GM04504 (cell line): Measurements from ENCODE around the gene SPACA6.

Experiments
- DNase-seq: peaks from one replicate; pipeline ENCODE4 v3.0.0-alpha.2; 2012; ENCODE audit warnings: low read depth

SPACA6 gene

DNA sequence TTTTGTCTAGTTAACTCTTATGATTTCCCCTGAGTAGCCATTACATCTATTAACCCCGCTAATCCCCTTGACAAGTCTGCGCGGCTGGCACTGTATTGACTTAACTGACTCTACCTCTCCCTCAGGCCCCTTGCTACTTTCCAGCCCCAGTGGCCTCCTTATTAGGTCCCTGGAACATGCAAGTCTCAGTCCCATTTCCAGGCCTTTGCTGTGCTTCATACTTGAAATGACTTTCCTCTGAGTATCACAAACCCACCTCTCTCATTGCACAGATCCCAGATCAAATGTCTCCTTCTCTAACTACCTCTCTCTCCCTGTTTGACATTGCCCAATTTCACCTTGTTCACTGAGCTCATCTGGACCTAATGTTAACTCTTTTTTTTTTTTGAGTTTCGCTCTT, 13.2 kb downstream of the SPACA6 start:
- no peak for DNase-seq

DNA sequence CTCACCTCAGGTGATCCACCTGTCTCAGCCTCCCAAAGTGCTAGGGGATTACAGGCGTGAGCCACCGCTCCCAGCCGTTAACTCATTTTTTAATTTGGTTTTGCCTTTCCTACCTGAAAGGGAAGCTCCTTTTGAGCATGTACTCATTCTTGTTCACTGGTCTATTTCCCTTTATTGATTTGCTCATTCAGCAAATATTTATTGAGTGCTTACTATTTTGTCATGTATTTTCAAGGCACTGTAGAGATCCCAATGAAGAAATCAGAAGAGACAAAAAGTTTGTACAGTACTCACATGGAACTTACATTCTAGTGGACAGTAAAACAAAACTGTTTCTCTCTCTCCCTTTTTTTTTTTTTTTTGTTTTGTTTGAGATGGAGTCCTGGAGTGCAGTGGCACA, 13.8 kb downstream of the SPACA6 start:
- no peak for DNase-seq

DNA sequence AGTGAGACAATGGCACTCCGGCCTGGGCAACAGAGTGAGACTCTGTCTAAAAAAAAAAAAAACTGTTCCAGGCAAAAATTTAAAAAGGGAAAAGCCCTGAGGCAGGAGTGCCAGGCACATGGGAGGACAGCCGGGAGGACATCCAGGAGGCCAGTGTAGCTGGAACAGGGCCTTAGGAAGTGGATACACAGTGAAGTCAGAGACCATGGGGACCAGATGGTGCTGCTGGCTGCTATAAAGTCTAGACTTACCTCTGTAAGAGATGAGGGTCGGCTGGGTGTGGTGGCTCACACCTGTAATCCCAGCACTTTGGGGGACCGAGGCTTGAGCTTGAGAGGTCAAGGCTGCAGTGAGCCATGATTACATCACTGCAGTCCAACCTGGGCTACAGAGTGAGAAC, 15.7 kb downstream of the SPACA6 start:
- DNase-seq = no peak

DNA sequence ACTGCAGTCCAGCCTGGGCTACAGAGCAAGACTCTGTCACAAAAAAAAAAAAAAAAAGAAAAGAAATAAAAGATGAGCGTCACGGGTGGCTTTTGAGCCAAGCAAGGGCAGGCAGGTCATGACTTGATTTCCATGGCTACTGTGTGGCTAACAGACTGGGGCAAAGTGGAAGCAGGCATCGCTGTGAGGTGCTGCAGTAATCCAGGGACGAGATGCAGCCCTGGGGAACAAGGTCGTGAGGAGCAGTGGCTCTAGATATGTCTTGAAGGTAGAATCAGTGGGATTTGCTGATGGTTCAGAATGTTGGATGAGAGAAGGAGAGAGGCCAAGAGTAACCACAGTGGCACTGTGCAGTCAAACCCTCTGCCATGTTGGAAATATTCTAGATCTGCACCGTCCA, 16.4 kb downstream of the SPACA6 start:
- no peak for DNase-seq

DNA sequence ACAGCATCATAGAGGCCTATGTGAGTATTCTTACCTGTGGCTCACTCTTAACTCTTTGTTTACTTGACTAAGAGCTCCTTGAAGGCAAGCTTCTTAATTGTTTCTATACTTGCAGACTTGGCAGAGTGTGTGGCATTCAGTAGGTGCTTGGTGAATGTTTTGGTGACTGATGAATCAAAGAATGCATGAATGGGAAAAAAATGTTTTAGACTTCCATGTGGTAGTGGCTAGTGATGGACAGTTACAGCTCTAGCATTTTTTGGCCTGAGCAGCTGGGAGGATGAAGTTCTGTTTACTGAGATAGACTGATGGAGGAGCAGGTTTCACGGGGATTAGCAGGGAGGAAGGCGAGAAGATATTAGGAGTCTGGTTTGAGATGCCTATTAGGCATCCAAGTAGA, 17.0 kb downstream of the SPACA6 start:
- DNase-seq = no peak

DNA sequence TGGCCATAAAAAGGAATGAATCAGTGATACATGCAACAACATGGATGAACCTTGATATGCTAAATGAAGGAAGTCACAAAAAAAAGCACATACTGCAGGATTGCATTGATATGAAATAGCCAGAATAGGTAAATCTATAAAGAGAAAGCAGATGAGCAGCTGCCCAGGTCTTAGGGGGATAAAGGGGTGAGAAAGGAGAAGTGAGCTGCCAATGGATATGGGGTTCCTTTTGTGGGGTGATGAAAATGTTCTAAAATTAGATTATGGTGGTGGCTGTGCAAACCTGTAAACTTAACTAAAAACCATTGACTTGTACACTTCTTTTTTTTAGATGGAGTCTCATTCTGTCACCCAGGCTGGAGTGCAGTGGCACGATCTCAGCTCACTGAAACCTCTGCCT, 18.6 kb downstream of the SPACA6 start:
- DNase-seq = no peak

DNA sequence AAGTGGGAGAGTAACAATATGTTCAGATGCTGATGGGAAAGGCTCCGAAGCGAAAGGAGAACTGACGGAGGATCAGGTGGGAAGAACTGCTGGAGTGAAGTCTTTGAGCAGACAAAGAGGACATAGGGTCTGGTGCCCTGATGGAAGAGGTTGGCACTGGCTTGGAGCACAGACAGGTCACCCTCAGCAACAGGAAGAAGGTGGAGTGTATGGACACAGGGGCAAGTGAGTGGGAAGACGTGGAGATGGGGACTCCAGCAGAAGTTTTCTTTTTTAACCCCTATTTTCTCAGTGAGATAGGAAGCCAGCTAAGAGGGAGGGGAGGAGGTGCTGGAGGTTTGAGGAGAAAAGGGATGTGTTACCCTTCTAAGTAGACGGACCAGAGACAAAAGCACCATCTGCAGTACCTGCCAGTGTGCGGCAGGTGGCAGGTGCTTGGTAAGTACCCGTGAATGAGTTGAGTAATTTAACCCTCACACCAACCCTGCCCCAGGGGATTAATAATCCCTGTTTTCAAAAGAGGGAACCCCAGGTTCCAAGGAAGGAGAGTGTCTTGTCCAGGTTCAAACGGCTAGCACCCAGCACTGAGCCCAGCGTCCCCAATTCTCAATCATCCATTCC, 19.4 kb downstream of the SPACA6 start:
- no peak for DNase-seq

DNA sequence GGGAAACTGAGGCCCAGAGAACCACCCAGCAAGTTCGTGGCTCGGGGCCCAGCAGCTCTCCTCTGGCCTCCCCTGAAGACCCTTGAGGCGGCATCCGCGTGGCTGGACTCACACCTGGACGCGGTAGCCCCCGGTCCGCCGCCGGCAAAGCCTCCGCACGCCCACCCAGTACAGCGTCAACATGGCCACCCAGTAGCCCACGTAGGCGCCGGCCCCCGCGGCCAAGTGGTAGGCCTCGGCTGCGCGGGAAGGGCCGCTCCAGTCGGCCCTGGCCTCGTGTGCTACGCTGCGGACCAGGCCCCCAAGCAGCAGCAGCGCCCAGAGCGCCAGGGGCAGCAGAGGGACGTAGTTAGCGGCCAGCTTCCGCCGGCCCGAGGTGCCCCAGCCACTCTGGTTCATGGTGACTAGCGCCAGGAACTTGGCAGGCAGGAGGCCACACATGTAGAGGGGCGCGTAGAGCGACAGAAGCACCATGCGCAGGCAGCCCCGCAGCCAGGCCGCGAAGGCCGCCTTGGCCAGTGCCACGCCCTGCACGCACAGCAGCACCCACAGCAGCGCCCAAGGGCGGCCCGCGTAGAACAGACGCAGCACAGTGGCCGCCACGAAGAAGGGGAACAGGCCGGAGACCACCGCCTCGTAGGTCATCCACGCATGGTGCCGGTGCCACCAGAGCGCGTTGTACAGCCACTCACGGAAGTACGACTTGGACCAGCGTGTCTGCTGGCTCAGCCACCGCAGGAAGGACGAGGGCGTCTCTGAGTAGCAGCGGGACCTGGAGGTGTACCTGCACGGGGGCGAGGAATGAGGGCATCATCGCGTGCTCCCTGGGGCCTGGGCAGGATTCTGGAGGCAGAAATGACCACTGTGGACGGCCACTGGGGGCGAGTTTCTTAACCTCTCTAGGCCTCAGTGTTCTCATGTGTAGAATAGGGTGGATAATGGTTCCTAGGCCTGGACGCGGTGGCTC, 20.5 kb downstream of the SPACA6 start:
- DNase-seq = no peak

DNA sequence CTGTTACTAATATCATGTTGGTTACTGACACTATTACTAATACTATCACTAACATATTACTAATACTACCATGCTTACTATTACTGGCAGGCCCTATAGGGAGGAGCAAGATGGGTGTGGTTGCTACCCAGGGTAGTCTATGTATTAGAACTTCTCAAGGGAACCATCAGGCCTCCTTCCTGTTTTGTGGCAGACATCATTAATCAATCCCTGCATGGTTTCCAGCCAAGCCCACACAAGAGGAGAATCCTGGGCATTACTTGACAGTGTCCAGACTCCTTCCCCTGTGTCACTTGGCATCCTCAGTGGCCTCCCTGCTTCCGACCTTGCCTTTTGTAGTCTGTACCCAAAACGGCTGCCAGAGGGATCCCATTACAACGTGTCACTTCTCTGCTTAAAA, 21.7 kb downstream of the SPACA6 start:
- DNase-seq = no peak

DNA sequence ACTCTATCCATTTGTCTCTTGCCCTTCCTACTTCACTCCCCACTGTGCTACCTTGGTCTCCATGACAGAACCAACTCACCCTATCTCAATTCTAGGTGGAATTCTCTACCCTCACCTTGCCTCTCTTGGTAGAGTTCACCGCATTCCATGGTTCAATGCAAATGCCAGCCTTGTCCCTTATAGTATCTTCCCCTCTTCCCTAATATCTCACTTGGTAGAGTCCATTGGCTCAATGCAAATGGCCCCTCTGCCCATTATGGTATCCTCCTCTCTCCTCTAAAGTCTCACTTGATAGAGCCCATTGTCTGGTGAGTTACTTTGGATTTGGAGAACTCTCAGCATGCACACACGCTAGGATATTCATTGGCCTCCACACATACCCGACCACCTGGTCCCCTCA, 22.7 kb downstream of the SPACA6 start:
- DNase-seq = no peak

DNA sequence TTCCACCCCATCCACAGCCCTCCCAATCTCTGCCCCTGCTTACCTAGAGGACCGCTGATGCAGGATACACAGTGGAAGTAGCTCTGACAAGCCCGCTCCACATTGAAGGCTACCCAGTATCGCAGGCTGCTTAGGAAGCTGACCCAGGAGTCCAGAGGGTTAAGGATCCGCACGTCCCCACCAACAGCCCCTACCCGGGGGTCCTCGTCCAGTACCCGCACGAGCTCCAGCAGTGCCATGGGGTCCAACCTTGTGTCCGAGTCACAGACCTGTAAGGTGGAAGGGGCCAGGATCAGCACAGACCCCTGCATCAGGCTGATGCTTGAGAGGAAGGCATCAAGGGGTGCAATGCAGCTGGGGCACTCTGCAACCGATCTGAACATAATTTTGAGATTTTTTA, 23.8 kb downstream of the SPACA6 start:
- no peak for DNase-seq

DNA sequence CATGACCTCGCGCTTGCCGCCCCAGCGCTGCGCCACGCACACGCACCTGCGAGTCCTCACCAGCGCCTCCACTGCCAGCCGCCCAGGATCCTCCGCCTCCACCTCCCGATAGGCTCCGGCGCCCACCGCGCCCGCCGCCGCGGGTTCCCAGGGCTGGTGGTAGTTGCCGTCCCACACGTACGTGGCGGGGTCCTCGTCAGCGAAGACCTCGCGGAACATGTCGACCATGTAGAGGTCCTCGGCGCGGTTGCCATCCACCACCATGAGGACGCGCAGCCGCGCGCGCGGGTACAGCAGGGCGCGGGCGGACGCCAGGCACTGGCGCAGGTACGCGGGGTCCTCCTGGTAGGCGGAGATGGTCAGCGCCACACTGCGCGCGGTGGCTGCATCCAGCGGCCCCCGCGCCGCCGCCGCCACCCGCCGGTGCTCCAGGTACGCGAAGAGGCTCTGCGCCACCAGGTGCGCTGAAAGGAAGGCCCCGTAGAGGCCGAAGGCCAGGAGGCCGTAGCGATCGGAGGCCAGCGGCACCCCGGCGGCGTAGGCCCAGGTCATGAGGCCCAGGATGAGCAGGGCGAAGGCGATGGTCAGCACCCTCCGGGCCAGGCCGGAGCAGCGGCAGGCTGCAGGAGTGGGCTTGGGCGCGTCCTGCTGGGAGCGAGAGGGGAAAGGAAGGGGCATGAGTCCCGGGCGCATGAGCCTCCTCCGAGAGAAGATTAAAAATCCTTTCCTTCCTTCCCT, 26.3 kb downstream of the SPACA6 start:
- no peak for DNase-seq

DNA sequence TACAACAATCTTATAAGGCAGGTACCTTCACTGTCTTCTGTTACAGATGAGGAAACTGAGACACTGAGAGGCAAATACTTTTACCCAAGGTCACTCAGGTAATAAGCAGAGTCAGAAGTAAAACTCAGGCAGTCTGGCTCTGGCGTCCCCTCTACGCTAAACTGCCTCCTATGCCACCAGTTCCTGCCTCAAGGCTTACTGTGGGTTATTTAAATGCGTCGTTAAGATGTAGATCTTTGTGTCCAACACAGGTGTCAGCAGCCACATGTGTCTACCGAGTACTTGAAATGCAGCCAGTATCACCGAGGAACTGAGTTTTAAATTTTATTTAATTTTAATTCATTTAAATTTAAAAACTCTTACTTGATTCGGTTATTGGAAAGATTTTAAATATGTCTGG, 28.8 kb downstream of the SPACA6 start:
- no peak for DNase-seq

DNA sequence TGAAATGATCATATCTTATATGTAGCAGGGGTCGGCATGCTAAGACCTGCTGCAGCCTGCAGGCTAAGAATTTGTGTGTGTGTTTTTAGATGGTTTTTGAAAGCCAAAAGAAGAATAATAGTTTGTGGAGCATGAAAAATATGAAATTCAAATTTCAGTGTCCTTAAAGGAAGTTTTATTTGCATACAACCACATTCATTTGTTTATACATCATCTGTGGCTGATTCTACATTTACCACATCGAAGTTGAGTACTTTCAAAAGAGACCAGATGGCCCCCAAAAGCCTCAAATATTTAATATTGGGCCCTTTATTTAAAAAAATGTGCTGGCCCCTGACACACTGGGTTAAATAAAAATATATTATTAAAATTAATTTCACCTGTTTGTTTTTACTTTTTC, 29.4 kb downstream of the SPACA6 start:
- DNase-seq = no peak

DNA sequence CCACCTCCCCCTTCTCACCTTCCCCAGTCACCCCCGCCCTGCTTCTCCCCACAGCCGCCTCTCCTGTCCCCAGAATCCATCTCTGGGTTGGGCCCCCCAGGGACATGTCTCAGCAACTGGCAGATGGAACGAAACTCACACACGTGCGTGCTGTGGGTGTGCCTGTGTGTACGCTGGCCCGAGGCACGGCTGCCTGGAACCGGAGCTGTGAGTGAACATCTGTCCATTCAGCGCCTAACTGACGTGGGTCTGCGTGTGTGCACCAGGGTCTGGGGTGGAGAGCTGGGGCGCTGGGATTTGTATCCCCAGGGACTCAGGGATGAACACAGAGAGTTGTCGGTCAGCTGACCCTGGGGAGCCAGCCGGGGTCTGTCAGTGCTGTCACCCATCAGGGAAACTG, 31.4 kb downstream of the SPACA6 start:
- no peak for DNase-seq

DNA sequence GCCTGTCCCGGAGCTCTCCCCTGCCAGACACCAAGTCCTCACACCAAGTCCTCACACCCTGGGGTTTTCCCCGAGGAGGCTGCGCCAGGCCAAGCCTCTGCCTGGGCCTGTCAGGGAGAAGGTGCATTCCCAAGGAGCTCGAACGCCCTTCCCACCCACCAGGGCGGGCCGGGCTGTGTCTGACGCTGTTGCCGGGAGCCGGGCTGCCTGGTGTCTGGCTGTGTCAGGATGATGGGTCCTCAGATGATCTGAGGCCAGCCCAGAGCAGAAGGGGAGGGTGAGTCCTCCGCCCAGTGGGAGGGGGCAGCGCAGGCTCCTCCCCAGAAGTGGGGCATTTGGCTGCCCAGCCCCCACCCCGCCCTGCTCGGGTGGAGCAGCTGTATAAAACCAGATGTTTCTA, 32.9 kb downstream of the SPACA6 start:
- peak; percentile 35 for DNase-seq

DNA sequence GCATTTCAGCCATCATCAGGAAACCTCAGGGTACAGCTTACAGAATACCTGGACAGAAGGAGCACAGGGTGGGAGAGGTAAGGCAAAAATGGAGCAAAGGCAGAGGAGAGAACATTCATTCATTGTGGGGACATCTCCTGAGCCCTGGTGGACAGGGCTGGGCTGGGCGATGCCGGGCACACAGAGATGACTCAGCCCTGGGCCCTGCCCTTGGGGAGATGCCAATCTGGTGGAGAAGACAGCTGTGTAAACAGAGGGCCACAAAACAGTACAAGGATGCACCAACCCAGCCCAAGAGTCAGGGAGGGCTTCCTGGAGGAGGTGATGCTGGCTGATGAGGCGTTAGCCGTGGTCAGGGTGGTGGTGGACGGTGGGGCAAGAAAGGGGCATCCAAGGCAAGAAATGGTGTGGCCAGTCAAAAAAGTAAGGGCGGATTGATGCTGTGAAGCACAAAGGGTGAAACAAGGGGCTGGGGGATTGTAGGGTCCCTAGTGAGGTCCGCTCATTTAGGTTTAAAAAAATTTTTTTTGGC, 34.3 kb downstream of the SPACA6 start:
- DNase-seq = no peak

DNA sequence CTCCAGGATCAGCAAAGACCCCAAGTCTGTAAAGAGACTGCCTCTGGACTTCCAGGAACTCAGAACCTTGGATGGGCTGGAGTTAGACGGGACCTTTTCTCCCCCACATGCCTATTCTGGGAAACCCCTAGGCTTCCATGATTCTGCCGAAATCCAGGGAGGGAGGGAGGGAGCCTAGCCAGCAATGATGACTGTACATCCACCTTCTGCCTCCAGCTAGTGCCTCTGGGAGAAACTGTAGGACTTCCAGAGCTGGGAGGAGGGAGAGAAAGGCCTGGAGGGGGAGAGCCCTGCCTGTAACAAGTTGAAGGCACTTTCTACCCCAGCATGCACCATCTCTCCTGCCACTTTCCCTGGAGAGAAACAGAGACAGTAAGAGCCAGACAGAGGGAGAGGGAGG, 36.7 kb downstream of the SPACA6 start:
- DNase-seq = no peak

DNA sequence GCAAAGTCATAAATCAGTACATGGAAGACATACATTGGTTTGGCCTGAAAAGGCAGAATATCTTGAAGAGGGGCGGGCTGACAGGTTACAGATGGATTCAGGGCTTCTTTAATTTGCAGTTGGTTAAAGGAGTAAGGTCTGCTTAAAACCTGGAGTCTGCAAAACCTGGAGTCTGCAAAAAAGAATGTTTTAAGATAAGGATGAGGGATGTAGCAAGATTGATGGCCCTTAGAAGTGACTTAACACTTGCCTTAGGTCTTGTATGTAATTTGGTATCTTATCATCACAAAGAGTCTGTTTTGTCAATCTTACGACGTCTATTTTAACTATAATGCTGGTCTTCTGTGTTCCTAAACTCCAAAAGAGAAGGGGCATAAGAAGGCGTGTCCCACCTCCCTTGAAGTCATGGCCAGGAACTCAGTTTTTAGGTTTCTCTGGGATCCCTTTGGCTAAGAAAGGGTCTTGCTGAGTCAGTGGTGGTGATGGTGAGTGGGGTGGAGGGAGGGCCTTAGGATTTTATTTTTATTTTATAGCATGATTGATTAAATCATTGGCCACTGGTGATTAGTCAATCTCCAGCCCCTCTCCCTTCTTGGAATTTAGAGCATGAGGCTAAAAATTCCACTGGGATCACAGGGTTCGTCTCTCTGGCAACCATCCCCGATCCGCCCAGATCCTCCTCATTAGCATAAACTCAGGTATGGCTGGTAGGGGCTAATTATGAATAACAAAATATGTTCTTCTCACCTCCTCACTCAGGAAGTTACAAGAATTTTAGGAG, 40.8 kb downstream of the SPACA6 start:
- no peak for DNase-seq

DNA sequence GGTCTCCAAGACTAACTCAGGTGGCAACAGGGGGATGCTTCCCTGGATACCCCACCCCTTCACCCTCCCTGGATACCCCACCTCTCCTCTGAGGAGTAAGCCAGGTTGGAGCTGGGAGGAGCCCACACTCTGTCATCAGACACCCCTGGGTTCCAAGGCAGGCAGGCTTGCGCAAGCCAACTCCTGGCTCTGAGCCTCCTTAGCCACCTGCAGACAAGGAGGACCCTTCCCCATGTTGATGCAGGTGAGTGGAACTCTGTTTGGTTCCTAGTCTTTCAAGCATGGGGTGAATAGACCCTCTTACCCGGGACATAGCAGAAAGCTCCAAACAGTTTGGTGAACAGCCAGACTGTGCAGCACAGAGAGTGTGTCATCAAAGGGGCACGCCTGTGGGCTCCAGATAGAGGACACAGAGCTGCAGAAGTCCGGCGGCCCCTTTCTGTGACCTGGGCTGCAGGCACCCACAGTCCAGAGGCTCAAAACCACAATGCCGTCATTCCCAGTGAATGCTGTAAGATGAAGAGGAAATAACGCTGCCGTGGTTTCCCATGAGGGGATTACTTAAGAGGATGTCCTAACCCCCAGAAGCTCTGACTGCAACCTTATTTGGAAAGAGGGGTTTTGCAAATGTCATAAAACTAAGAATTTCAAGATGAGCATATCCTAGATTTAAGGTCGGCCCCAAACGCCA, 42.8 kb downstream of the SPACA6 start:
- DNase-seq = no peak

DNA sequence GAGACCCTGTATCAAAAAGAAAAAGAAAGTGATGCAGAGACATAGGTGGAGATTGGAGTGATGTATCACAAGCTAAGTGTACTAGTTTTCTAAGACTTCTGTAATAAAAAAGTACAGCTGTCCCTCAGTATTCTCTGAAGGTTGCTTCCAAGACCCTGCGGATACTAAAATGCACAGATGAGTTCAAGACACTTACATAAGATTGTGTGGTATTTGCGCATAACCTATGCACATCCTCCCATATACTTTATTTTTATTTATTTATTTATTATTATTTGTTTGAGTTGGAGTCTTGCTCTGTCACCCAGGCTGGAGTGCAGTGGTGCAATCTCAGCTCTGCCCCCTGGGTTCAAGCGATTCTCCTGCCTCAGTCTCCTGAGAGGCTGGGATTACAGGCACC, 44.3 kb downstream of the SPACA6 start:
- no peak for DNase-seq
